H9 (cell line): Measurements from ENCODE around the gene THBS2. TPM values are rescaled to one million over a fixed set of nuclear protein-coding genes. Genes with fewer than 3 reads are reported as not detected.

Experiments
- DNase-seq: peaks from one replicate; pipeline ENCODE4 v3.0.0-alpha.2; 2017
- H2AFZ ChIP-seq: one replicate; pipeline ENCODE4 v1.6.1; 2013; ENCODE audit warnings: mild to moderate bottlenecking, low read length, control low read depth, moderate library complexity
- H2AK5ac ChIP-seq: 2 replicates; pipeline ENCODE4 v1.6.1; 2013; ENCODE audit warnings: low read length, control low read depth, mixed read lengths; ENCODE audit not compliant: insufficient read length
- H2BK120ac ChIP-seq: one replicate; pipeline ENCODE4 v1.6.1; 2013; ENCODE audit warnings: low read depth, mild to moderate bottlenecking, low read length, control low read depth, inconsistent platforms; ENCODE audit not compliant: poor library complexity, severe bottlenecking
- H2BK12ac ChIP-seq: 2 replicates; pipeline ENCODE4 v1.6.1; 2013; ENCODE audit warnings: low read length, control low read depth, mixed read lengths, low read depth; ENCODE audit not compliant: insufficient read length
- H2BK15ac ChIP-seq: 2 replicates; pipeline ENCODE4 v1.6.1; 2013; ENCODE audit warnings: low read depth, low read length, control low read depth
- H2BK20ac ChIP-seq: one replicate; pipeline ENCODE4 v1.6.1; 2013; ENCODE audit warnings: low read depth, mild to moderate bottlenecking, low read length, control low read depth, inconsistent platforms; ENCODE audit not compliant: poor library complexity, severe bottlenecking
- H2BK5ac ChIP-seq: 2 replicates; pipeline ENCODE4 v1.6.1; 2013; ENCODE audit warnings: low read length, control low read depth, mixed read lengths; ENCODE audit not compliant: insufficient read length
- H3K14ac ChIP-seq: 2 replicates; pipeline ENCODE4 v1.6.1; 2013; ENCODE audit warnings: low read length, control low read depth; ENCODE audit not compliant: insufficient read depth
- H3K18ac ChIP-seq: 2 replicates; pipeline ENCODE4 v1.6.1; 2013; ENCODE audit warnings: low read depth, mild to moderate bottlenecking, mixed read lengths, low read length, control low read depth; ENCODE audit not compliant: insufficient read length
- H3K23ac ChIP-seq: 2 replicates; pipeline ENCODE4 v1.6.1; 2013; ENCODE audit warnings: low read length, control low read depth, mixed read lengths, low read depth; ENCODE audit not compliant: insufficient read length
- H3K23me2 ChIP-seq: 2 replicates; pipeline ENCODE4 v1.6.1; 2013; ENCODE audit warnings: low read depth, mild to moderate bottlenecking, mixed read lengths, low read length, control low read depth; ENCODE audit not compliant: insufficient read length, poor library complexity, severe bottlenecking
- H3K27ac ChIP-seq: 2 replicates; pipeline ENCODE4 v1.5.1; 2013; ENCODE audit warnings: low read length, control low read depth, mixed read lengths, low read depth; ENCODE audit not compliant: insufficient read length
- H3K27me3 ChIP-seq: 2 replicates; pipeline ENCODE4 v1.6.1; 2013; ENCODE audit warnings: low read length, control low read depth, inconsistent platforms; ENCODE audit not compliant: insufficient read depth
- H3K4ac ChIP-seq: 2 replicates; pipeline ENCODE4 v1.6.1; 2013; ENCODE audit warnings: low read depth, mild to moderate bottlenecking, control low read depth, inconsistent platforms, low read length, moderate library complexity
- H3K4me1 ChIP-seq: 2 replicates; pipeline ENCODE4 v1.6.1; 2013; ENCODE audit warnings: low read length, control low read depth, inconsistent platforms; ENCODE audit not compliant: insufficient read depth
- H3K4me2 ChIP-seq: 2 replicates; pipeline ENCODE4 v1.6.1; 2013; ENCODE audit warnings: low read length, control low read depth, mixed read lengths; ENCODE audit not compliant: insufficient read length, insufficient read depth
- H3K56ac ChIP-seq: 2 replicates; pipeline ENCODE4 v1.6.1; 2013; ENCODE audit warnings: low read depth, mild to moderate bottlenecking, mixed read lengths, low read length, control low read depth; ENCODE audit not compliant: insufficient read length
- H3K79me1 ChIP-seq: 2 replicates; pipeline ENCODE4 v1.6.1; 2013; ENCODE audit warnings: low read depth, mild to moderate bottlenecking, moderate library complexity, low read length, control low read depth, inconsistent platforms; ENCODE audit not compliant: insufficient read depth, poor library complexity, severe bottlenecking
- H3K79me2 ChIP-seq: 2 replicates; pipeline ENCODE4 v1.6.1; 2013; ENCODE audit warnings: low read length, control low read depth, inconsistent platforms; ENCODE audit not compliant: insufficient read depth
- H3K9ac ChIP-seq: 2 replicates; pipeline ENCODE4 v1.6.1; 2013; ENCODE audit warnings: low read length, control low read depth, mixed read lengths; ENCODE audit not compliant: insufficient read length; ENCODE audit errors: extremely low read depth
- H3K9me3 ChIP-seq: one replicate; pipeline ENCODE4 v1.6.1; 2013; ENCODE audit warnings: low read depth, low read length, inconsistent platforms; ENCODE audit not compliant: control insufficient read depth
- H3T11ph ChIP-seq: one replicate; pipeline ENCODE4 v1.6.1; 2013; ENCODE audit warnings: mild to moderate bottlenecking, low read length, control low read depth, inconsistent platforms
- H4K20me1 ChIP-seq: one replicate; pipeline ENCODE4 v1.6.1; 2013; ENCODE audit not compliant: control insufficient read depth, insufficient read length, insufficient read depth
- H4K5ac ChIP-seq: 2 replicates; pipeline ENCODE4 v1.6.1; 2013; ENCODE audit warnings: low read depth, mild to moderate bottlenecking, mixed read lengths, low read length, control low read depth; ENCODE audit not compliant: insufficient read length
- H4K8ac ChIP-seq: replicated peaks from 2 replicates; pipeline ENCODE4 v1.6.1; 2013; ENCODE audit warnings: low read length, control low read depth, mixed read lengths, low read depth; ENCODE audit not compliant: insufficient read length
- H4K91ac ChIP-seq: 2 replicates; pipeline ENCODE4 v1.6.1; 2013; ENCODE audit warnings: low read depth, mild to moderate bottlenecking, moderate library complexity, mixed read lengths, low read length, control low read depth; ENCODE audit not compliant: insufficient read length
- H3K27ac Mint-ChIP-seq, 3 experiments: 2 replicates in 2 of 3; 3 replicates in 1 of 3; pipeline ENCODE4 v1.8.0; 2020 to 2021; ENCODE audit warnings: mixed read lengths in 3 of 3, mild to moderate bottlenecking in 1 of 3, moderate library complexity in 1 of 3
- H3K27me3 Mint-ChIP-seq: 2 replicates; pipeline ENCODE4 v1.8.0; 2021; ENCODE audit warnings: low read depth, mild to moderate bottlenecking, moderate library complexity, mixed read lengths
- H3K36me3 Mint-ChIP-seq, 3 experiments: 2 replicates in 2 of 3; 3 replicates in 1 of 3; pipeline ENCODE4 v1.8.0; 2020 to 2021; ENCODE audit warnings: low read depth in 3 of 3, mixed read lengths in 3 of 3; ENCODE audit not compliant: insufficient read depth in 1 of 3
- H3K4me1 Mint-ChIP-seq, 2 experiments: 2 replicates each; pipeline ENCODE4 v1.8.0; 2020; ENCODE audit warnings: mixed read lengths in 2 of 2
- H3K4me3 Mint-ChIP-seq, 2 experiments: 2 replicates in 1 of 2; 3 replicates in 1 of 2; pipeline ENCODE4 v1.8.0; 2020 to 2021; ENCODE audit warnings: mild to moderate bottlenecking in 2 of 2, mixed read lengths in 2 of 2, moderate library complexity in 1 of 2
- H3K9me3 Mint-ChIP-seq, 2 experiments: 2 replicates in 1 of 2; 3 replicates in 1 of 2; pipeline ENCODE4 v1.8.0; 2020; ENCODE audit warnings: mild to moderate bottlenecking in 2 of 2, mixed read lengths in 2 of 2, moderate library complexity in 1 of 2
- CTCF ChIP-seq: fragments of 200-600 bp; sonication (generic); conservative IDR thresholded peaks from 3 replicates; pipeline ENCODE4 v1.8.0; 2021; ENCODE audit warnings: antibody characterized with exemption, mild to moderate bottlenecking
- WGBS: extraction: QIAGEN DNeasy Blood & Tissue Kit; methylation state at CpG from one replicate; pipeline ENCODE4 v1.1.7; 2013; ENCODE audit warnings: missing lambda C conversion rate, low lambda C conversion rate, mixed read lengths; ENCODE audit not compliant: insufficient read length; ENCODE audit errors: extremely low coverage; 5-methylcytosine and 5-hydroxymethylcytosine counted together
- total RNA-seq: library from RNA; stranded (reverse); gene quantifications from 2 replicates; pipeline ENCODE4 v1.2.1, GENCODE V29; 2021

THBS2 gene
- total RNA-seq, 1 experiment from 2014 or later, result 14.7 TPM

- H3K79me1 ChIP-seq, result no peaks in the 10 kb centered on the region
- H2AFZ ChIP-seq, result no peak overlapping the region
- H3K23me2 ChIP-seq, result no peaks in the 10 kb centered on the region
- no peak overlapping the region for H4K91ac ChIP-seq
- no peak overlapping the region for H2BK20ac ChIP-seq
- no peak overlapping the region for H3K4me2 ChIP-seq
- H3K56ac ChIP-seq, result no peak overlapping the region
- no peak overlapping the region for H3K4ac ChIP-seq
- no peak overlapping the region for H2BK5ac ChIP-seq
- no peaks in the 10 kb centered on the region; the same call in none of the 2 replicates for H3K27me3 Mint-ChIP-seq
- H3K18ac ChIP-seq, result no peak overlapping the region
- no peak overlapping the region for H2AK5ac ChIP-seq
- no peak for TF ChIP-seq CTCF
- H3K14ac ChIP-seq, result no peak overlapping the region
- DNase-seq, result no peak
- peaks cover 6 to 7% of the 10 kb centered on the region in 2 experiments for H3K4me1 Mint-ChIP-seq
- no peaks in the 10 kb centered on the region; the same call in 1 of the 2 replicates for H3K4me1 ChIP-seq
- H3K36me3 Mint-ChIP-seq, result no peaks in the 10 kb centered on the region
- no CpG with 5 or more reads among the region's 6 CpGs for WGBS
- H3K79me2 ChIP-seq, result no peaks in the 10 kb centered on the region
- H3K9me3 Mint-ChIP-seq, result no peaks in the 10 kb centered on the region
- H3K9me3 ChIP-seq, result no peaks in the 10 kb centered on the region
- H4K20me1 ChIP-seq, result no peaks in the 10 kb centered on the region
- H2BK12ac ChIP-seq, result no peak overlapping the region
- no peak overlapping the region for H3K27ac Mint-ChIP-seq
- no peak overlapping the region for H4K8ac ChIP-seq
- no peak overlapping the region for H4K5ac ChIP-seq
- H3T11ph ChIP-seq, result no peak overlapping the region
- H3K27ac ChIP-seq, result no peak overlapping the region
- no peak overlapping the region for H2BK15ac ChIP-seq
- no peak overlapping the region for H2BK120ac ChIP-seq
- no peak overlapping the region for H3K4me3 Mint-ChIP-seq
- no peak overlapping the region for H3K23ac ChIP-seq
- no peaks in the 10 kb centered on the region for H3K27me3 ChIP-seq
- no peak overlapping the region for H3K9ac ChIP-seq
Measured at GRCh38 chr6:169287675-169288074, 34.0 kb upstream of the THBS2 start.
